Transverse colon (tissue), 3 donors: Measurements from ENCODE around the gene IL22RA2.

Experiments
- CTCF ChIP-seq, 5 experiments: fragments of 200-600 bp in 3 of 5; fragments of 450-650 bp in 2 of 5; sonication (generic) in 3 of 5; IDR thresholded peaks; 1 replicate in 2 of 5; 2 replicates in 3 of 5; pipeline ENCODE4 v1.5.1; 2016 to 2017; ENCODE audit warnings: antibody characterized with exemption in 5 of 5, inconsistent platforms in 3 of 5, mild to moderate bottlenecking in 2 of 5, moderate library complexity in 1 of 5
- EP300 ChIP-seq: sonication (generic); formaldehyde crosslinking; IDR thresholded peaks from one replicate; pipeline ENCODE4 v1.6.1; 2017; ENCODE audit warnings: antibody characterized with exemption, low read depth
- POLR2A ChIP-seq: fragments of 450-650 bp; IDR thresholded peaks from one replicate; pipeline ENCODE4 v1.6.1; 2016; ENCODE audit warnings: antibody characterized with exemption, mild to moderate bottlenecking, moderate library complexity

GRCh38 chr6:137121401-137121997 is 51.9 kb downstream of the IL22RA2 start:
- TF ChIP-seq CTCF (IDR thresholded peaks at IDR 0.05): no peak
- no peak for TF ChIP-seq POLR2A
- TF ChIP-seq EP300: no peak
